SW480 (cell line): ENCODE measurements around the gene LRRC41.
"Not testable (repeated sequence)": the region's sequence is repeated elsewhere in the genome, so short reads cannot be mapped to it uniquely, and the experiment has no call there.

Experiments used
- DNase-seq: peaks from one replicate; pipeline ENCODE4 v3.0.0-alpha.2; 2016; ENCODE audit warnings: low spot score

Gene LRRC41

DNA sequence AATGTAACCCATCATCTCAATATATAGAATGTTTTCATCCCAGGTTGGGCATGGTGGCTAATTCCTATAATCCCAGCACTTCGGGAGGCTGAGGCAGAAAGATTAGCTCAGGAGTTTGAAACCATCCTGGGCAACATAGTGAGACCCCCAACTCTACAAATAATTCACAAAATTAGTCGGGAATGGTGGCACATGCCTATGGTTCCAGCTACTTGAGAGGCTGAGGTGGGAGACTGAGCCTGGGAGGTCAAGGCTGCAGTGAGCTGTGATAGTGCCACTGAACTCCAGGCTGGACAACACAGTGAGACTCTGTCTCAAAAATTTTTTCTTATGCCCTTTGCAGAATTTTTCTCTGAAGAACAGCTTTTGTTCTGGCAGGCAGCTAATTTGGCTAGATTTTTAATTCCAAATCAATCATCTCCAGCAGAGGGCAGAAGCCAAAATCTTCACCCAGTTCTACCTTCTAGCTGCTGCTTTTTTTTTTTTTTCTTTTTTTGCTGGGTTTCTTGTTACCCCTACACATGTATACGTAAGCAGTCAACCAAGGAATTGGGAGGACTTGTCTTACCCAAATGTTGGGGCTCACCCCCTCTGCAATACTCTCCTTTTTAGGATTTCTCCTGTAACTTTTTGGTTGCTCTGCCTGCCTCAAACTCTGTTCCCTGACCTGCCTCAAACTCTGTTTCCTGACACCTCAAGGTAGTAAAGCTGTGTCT, 58.6 kb downstream of the LRRC41 start:
- DNase-seq: peak; percentile 28

DNA sequence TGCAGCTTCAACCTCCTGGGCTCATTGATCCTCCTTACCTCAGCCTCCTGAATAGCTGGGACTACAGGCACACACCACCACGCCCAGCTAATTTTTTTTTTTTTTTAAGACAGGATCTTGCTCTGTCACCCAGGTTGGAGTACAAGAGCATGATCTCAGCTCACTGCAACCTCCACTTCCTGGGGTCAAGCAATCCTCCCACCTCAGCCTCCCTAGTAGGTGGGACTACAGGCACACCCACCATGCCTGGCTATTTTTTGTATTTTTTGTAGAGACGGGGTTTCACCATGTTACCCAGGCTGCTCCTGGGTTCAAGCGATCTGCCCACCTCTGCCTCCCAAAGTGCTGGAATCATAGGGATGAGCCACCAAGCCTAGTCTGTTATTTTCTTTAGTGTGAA, 59.6 kb downstream of the LRRC41 start:
- not testable (repeated sequence) for DNase-seq

DNA sequence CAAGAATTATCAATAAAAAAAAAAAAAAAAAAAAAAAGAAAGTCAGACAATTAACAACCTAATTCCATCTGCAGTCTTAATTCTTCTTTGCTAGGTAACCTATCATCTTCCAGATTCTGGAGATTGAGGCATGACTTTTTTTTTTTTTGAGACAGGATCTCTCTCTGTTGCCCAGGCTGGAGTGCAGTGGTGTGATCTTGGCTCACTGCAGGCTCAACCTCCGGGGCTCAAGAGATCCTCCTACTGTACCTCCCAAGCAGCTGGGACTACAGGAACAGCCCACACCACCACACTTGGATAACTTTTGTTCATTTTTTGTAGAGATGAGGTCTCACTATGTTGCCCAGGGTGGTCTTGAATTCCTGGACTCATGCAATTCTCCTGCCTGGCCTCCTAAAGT, 60.5 kb downstream of the LRRC41 start:
- DNase-seq: no peak

DNA sequence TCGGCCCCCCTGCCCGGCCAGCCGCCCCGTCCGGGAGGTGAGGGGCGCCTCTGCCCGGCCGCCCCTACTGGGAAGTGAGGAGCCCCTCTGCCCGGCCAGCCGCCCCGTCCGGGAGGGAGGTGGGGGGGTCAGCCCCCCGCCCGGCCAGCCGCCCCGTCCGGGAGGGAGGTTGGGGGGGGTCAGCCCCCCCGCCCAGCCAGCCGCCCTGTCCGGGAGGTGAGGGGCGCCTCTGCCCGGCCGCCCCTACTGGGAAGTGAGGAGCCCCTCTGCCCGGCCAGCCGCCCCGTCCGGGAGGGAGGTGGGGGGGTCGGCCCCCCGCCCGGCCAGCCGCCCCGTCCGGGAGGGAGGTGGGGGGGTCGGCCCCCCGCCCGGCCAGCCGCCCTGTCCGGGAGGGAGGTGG, 61.7 kb downstream of the LRRC41 start:
- not testable (repeated sequence) for DNase-seq

DNA sequence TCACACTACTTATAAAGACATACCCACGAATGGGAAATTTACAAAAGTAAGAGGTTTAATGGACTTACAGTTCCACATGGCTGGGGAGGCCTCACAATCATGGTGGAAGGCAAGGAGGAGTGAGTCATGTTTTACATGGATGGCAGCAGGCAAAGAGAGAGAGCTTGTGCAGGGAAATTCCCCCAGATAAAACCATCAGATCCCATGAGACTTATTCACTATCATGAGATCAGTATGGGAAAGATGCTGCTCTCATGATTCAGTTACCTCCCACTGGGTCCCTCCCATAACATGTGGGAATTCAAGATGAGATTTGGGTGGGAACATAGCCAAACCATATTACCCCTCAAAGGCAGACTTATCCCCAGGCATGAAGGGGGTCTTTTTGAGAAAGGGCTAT, 64.6 kb downstream of the LRRC41 start:
- DNase-seq: not testable (repeated sequence)

DNA sequence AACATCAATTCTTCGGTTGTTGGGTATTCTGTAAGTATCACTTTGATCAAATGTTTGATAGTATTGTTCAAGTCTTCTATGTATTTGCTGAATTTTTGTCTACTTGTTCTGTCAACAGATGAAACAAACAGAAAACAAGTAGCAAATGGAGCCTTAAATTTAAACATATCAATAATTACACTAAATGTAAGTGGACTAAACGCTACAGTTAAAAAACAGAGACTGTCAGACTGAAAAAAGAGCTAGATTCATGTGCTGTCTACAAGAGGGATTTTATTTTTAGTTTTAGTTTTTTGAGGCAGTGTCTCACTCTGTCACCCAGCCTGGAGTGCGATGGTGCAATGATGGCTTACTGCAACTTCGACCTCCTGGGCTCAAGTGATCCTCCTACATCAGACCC, 66.5 kb downstream of the LRRC41 start:
- DNase-seq: no peak

DNA sequence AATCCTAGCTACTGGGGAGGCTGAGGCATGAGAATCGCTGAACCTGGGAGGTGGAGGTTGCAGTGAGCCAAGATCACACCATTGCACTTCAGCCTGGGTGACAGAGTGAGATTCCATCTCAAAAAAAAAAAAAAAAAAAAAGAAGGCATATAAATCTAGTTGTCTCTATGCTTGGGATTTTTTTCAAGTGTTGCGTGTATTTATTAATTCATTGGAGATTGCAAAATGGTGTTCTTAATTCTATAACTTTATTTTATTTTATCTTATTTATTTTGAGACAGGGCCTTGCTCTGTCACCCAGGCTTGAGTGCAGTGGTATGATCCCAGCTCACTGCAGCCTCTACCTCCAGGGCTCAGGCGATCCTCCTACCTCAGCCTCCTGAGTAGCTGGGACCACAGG, 72.2 kb downstream of the LRRC41 start:
- not testable (repeated sequence) for DNase-seq
